Mucosa of descending colon (tissue), 3 donors: Measurements from ENCODE around the gene LTB4R. TPM values are rescaled to one million over a fixed set of nuclear protein-coding genes. Genes with fewer than 3 reads are reported as not detected.

Source experiments
- ATAC-seq: fragments of 200-7000 bp; cut with Tn5 transposase; one replicate; pipeline ENCODE4 v1.9.1; 2020; ENCODE audit warnings: mild to moderate bottlenecking, moderate library complexity
- DNase-seq, 3 donors: peaks; one replicate each; pipeline ENCODE4 v3.0.0-alpha.2; 2020
- H3K36me3 ChIP-seq: fragments of 200-600 bp; one replicate; pipeline ENCODE4 v1.8.0; 2021; ENCODE audit warnings: low read depth, mild to moderate bottlenecking
- H3K4me1 ChIP-seq: fragments of 200-600 bp; one replicate; pipeline ENCODE4 v1.8.0; 2021; ENCODE audit warnings: low read depth, mild to moderate bottlenecking
- H3K4me3 ChIP-seq: fragments of 200-600 bp; one replicate; pipeline ENCODE4 v1.8.0; 2021; ENCODE audit warnings: mild to moderate bottlenecking
- H3K9me3 ChIP-seq: fragments of 200-600 bp; one replicate; pipeline ENCODE4 v1.8.0; 2021; ENCODE audit warnings: mild to moderate bottlenecking
- CTCF ChIP-seq: fragments of 200-600 bp; IDR thresholded peaks from one replicate; pipeline ENCODE4 v1.8.0; 2022; ENCODE audit warnings: antibody characterized with exemption, mild to moderate bottlenecking
- intact Hi-C, 2 donors: fragments of 100-400 bp; cut with DNase I in 1 of 2; cut with micrococcal nuclease in 1 of 2; formaldehyde crosslinking; loops; one replicate each; pipeline versions ENCODE4 v1.11.0 to v1.11.1; 2022; cut with DNase I, micrococcal nuclease
- total RNA-seq, 3 donors: library from RNA; stranded (reverse); fragmentation: NEBNext Ultra II Directional in 2 of 3; extraction: Animal tissue kit (Norgen Biotek cat#: 25700) in 2 of 3; gene quantifications; one replicate each; pipeline versions ENCODE4 v1.2.1 to v1.2.4, GENCODE V29; 2021 to 2023
- donor health status: DM: no; HTN: no; CAD: no; lungs with moderate emphysema.
- donor health status: DM: no; HTN: no; CAD: no.
- donor health status: DM: no; HTN: yes; CAD: no.

Gene LTB4R
- total RNA-seq, 3 donors from 2014 or later, result 3.4 to 6.1 (median 3.8) TPM

GRCh38 chr14:24360281-24360680 is 49.0 kb downstream of the LTB4R start:
- Histone ChIP-seq H3K4me3 (no peak overlapping the region), H3K36me3 (no peaks in the 10 kb centered on the region), H3K9me3 (no peaks in the 10 kb centered on the region), H3K4me1 (no peaks in the 10 kb centered on the region)
- ATAC-seq (no peak), DNase-seq (no peak)
- intact Hi-C loops, result no loop called here
- no peak for TF ChIP-seq CTCF

- ATAC-seq (no peak), DNase-seq (no peak)
- no peaks in the 10 kb centered on the region for H3K36me3 ChIP-seq
- no peaks in the 10 kb centered on the region for H3K4me1 ChIP-seq
- no peaks in the 10 kb centered on the region for H3K9me3 ChIP-seq
- no peak for TF ChIP-seq CTCF
- intact Hi-C loops, result no loop called here
- no peak overlapping the region for H3K4me3 ChIP-seq
Observed at GRCh38 chr14:24361326-24361725, 50.0 kb downstream of the LTB4R start.

DNA sequence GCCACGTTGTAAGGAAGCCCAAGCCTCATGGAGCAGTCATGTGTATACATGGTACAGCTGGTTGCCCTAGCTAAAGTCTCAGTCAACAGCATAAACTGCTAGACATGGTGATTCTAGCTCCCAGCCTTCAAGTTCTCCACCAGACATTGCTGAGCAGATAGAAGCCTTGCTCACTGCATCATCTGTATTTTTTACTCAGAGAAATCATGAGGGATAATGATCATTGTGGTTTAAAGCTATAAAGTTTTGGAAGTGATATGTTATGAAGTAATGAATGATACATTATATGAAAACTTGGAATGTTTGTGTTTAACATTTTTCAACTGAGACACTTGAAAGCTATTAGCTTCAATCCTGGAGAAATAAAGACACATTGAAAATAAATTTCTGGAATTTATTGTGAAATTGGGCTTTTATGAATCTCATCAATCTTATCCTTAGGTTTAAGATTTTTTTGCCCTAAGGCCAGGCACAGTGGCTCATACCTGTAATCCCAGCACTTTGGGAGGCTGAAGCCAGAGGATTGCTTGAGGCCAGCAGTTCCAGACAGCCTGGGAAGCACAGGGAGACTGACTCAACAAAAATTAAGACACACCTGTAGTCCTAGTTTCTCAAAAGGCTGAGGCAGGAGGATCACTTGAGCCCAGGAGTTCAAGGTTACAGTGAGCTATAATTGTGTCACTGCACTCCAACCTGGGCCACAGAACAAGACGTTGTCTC is 51.1 kb downstream of the LTB4R start:
- ATAC-seq (no peak), DNase-seq (no peak)
- intact Hi-C loops, result no loop called here
- no peak for TF ChIP-seq CTCF
- H3K4me1 ChIP-seq, result peaks cover 2% of the 10 kb centered on the region
- H3K9me3 ChIP-seq, result no peaks in the 10 kb centered on the region
- no peaks in the 10 kb centered on the region for H3K36me3 ChIP-seq
- H3K4me3 ChIP-seq, result no peak overlapping the region

- no peak for TF ChIP-seq CTCF
- Histone ChIP-seq H3K36me3 (no peaks in the 10 kb centered on the region), H3K4me3 (no peak overlapping the region), H3K4me1 (peaks cover 5% of the 10 kb centered on the region), H3K9me3 (no peaks in the 10 kb centered on the region)
- no peak for DNase-seq
- intact Hi-C loops, result no loop called here
- ATAC-seq, result no peak
Observed at GRCh38 chr14:24363401-24363800, 52.1 kb downstream of the LTB4R start.

GRCh38 chr14:24364841-24365240 is 53.5 kb downstream of the LTB4R start:
- intact Hi-C loops, result loop anchor here (5.0 kb wide), 2 partner anchors 33 to 67 kb away; no protein-coding TSS in a partner anchor
- Histone ChIP-seq H3K36me3 (no peaks in the 10 kb centered on the region), H3K4me1 (peaks cover 5% of the 10 kb centered on the region), H3K4me3 (no peak overlapping the region), H3K9me3 (no peaks in the 10 kb centered on the region)
- DNase-seq, result no peak
- ATAC-seq, result no peak
- TF ChIP-seq CTCF, result no peak
